ENCODE results near the gene KLHL22. TPM values are rescaled to one million over a fixed set of nuclear protein-coding genes. Genes with fewer than 3 reads are reported as not detected.
A peak's percentile ranks its signal among the peaks of the same experiment; 100 is the strongest.

The KLHL22 gene
- total and polyA plus RNA-seq, 2 of the 13 experiments (the other 11 are each of a cell fraction or from before 2014, with no cell fraction given), result 10.9 to 14.8 TPM

DNA sequence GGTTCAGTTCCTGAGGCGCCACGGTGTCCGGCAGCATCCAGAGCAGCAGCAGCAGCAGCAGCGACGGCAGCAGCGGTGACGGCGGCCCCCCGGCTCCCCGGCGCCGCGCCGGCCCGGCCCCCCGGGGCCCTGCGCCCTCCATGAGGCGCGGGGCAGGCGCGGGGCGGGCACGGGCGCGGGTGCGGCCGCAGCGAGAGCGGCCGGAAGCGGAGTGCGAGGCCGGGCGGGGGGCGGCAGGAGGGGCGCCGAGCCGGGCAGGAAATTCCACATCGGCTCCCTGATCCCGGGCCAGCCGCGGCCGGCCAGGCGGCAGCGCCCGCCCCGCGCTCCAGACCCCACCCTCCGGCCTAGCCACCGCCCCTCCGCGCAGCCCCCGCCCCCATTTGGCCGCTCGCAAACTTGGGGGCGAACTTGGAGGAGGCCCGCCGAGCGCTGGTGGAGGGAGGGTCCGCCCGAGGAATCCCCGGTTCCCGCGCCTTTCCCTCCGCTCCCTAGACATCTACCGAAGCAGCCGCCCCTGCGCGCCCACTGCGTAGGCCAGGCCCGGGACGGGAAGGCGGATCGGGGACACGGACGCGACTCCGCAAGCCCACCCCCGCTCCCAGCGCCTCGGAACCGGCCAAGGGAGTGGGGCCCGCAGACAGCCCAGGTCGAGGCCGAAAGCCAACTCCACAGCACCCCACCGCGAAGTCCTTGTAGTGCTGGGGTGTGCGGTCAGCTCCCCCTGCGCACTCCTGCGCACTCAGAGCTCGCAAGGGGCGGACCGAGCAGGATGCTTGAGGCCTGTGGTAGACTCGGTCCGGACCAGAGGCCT lies 57.8 kb downstream of the KLHL22 start, which contains the start of gene SCARF2 (continued):
- TF ChIP-seq PAWR (CRISPR knock-in tag; IDR thresholded peaks at IDR 0.05; ENCODE audit: borderline replicate concordance), result no peak
- TF ChIP-seq FOXP1 (IDR thresholded peaks at IDR 0.05), result no peak
- TF ChIP-seq FOXP1 (CRISPR knock-in tag; IDR thresholded peaks at IDR 0.05), result no peak
- TF ChIP-seq MAFK (conservative IDR thresholded peaks at IDR 0.05 in 1 of 2, IDR thresholded peaks at IDR 0.05 in 1 of 2; ENCODE audit: low read length in 2 of 2), result no peak
- TF ChIP-seq, protein P1, sequence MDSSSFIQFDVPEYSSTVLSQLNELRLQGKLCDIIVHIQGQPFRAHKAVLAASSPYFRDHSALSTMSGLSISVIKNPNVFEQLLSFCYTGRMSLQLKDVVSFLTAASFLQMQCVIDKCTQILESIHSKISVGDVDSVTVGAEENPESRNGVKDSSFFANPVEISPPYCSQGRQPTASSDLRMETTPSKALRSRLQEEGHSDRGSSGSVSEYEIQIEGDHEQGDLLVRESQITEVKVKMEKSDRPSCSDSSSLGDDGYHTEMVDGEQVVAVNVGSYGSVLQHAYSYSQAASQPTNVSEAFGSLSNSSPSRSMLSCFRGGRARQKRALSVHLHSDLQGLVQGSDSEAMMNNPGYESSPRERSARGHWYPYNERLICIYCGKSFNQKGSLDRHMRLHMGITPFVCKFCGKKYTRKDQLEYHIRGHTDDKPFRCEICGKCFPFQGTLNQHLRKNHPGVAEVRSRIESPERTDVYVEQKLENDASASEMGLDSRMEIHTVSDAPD (CRISPR knock-in tag; IDR thresholded peaks at IDR 0.05), result no peak
- TF ChIP-seq ZSCAN30 (CRISPR knock-in tag; IDR thresholded peaks at IDR 0.05), result no peak
- 0 out of 2 replicates have a peak, but pooled peaks have one; percentile 25 for TF ChIP-seq PHF8 (CRISPR knock-in tag; IDR thresholded peaks at IDR 0.05)
- TF ChIP-seq, protein P2, sequence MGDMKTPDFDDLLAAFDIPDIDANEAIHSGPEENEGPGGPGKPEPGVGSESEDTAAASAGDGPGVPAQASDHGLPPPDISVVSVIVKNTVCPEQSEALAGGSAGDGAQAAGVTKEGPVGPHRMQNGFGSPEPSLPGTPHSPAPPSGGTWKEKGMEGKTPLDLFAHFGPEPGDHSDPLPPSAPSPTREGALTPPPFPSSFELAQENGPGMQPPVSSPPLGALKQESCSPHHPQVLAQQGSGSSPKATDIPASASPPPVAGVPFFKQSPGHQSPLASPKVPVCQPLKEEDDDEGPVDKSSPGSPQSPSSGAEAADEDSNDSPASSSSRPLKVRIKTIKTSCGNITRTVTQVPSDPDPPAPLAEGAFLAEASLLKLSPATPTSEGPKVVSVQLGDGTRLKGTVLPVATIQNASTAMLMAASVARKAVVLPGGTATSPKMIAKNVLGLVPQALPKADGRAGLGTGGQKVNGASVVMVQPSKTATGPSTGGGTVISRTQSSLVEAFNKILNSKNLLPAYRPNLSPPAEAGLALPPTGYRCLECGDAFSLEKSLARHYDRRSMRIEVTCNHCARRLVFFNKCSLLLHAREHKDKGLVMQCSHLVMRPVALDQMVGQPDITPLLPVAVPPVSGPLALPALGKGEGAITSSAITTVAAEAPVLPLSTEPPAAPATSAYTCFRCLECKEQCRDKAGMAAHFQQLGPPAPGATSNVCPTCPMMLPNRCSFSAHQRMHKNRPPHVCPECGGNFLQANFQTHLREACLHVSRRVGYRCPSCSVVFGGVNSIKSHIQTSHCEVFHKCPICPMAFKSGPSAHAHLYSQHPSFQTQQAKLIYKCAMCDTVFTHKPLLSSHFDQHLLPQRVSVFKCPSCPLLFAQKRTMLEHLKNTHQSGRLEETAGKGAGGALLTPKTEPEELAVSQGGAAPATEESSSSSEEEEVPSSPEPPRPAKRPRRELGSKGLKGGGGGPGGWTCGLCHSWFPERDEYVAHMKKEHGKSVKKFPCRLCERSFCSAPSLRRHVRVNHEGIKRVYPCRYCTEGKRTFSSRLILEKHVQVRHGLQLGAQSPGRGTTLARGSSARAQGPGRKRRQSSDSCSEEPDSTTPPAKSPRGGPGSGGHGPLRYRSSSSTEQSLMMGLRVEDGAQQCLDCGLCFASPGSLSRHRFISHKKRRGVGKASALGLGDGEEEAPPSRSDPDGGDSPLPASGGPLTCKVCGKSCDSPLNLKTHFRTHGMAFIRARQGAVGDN (CRISPR knock-in tag; IDR thresholded peaks at IDR 0.05), result peak; percentile 13; the same call in 1 of the 2 replicates
- no peak for TF ChIP-seq ZNF10 (CRISPR knock-in tag; IDR thresholded peaks at IDR 0.05; ENCODE audit: borderline replicate concordance, low read depth)
- no peak for TF ChIP-seq ZNF317 (CRISPR knock-in tag; IDR thresholded peaks at IDR 0.05)
- 0 out of 2 replicates have a peak, but pooled peaks have one; percentile 43 for TF ChIP-seq MYC (CRISPR knock-in tag; IDR thresholded peaks at IDR 0.05; ENCODE audit: borderline replicate concordance)
- TF ChIP-seq TOE1 (CRISPR knock-in tag; IDR thresholded peaks at IDR 0.05), result no peak
- TF ChIP-seq KAT2B (IDR thresholded peaks at IDR 0.05; ENCODE audit: borderline replicate concordance, low read depth, low read length), result no peak
- no peak for TF ChIP-seq FOXC1 (CRISPR knock-in tag; IDR thresholded peaks at IDR 0.05; ENCODE audit: borderline replicate concordance)
- TF ChIP-seq ZKSCAN1 (IDR thresholded peaks at IDR 0.05; ENCODE audit: low read length), result no peak
- TF ChIP-seq ZNF138 (CRISPR knock-in tag; IDR thresholded peaks at IDR 0.05; ENCODE audit: low read depth), result no peak
- TF ChIP-seq ZNF652 (CRISPR knock-in tag; IDR thresholded peaks at IDR 0.05; ENCODE audit: borderline replicate concordance, low read depth), result no peak
- no peak for TF ChIP-seq CHCHD3 (CRISPR knock-in tag; IDR thresholded peaks at IDR 0.05)
- TF ChIP-seq, protein P3, sequence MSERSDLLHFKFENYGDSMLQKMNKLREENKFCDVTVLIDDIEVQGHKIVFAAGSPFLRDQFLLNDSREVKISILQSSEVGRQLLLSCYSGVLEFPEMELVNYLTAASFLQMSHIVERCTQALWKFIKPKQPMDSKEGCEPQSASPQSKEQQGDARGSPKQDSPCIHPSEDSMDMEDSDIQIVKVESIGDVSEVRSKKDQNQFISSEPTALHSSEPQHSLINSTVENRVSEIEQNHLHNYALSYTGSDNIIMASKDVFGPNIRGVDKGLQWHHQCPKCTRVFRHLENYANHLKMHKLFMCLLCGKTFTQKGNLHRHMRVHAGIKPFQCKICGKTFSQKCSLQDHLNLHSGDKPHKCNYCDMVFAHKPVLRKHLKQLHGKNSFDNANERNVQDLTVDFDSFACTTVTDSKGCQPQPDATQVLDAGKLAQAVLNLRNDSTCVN (CRISPR knock-in tag; IDR thresholded peaks at IDR 0.05; ENCODE audit: borderline replicate concordance), result no peak
- TF ChIP-seq, protein P4, sequence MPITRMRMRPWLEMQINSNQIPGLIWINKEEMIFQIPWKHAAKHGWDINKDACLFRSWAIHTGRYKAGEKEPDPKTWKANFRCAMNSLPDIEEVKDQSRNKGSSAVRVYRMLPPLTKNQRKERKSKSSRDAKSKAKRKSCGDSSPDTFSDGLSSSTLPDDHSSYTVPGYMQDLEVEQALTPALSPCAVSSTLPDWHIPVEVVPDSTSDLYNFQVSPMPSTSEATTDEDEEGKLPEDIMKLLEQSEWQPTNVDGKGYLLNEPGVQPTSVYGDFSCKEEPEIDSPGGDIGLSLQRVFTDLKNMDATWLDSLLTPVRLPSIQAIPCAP (CRISPR knock-in tag; IDR thresholded peaks at IDR 0.05; ENCODE audit: low read depth), result no peak
- TF ChIP-seq, protein P5, sequence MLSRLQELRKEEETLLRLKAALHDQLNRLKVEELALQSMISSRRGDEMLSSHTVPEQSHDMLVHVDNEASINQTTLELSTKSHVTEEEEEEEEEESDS (CRISPR knock-in tag; IDR thresholded peaks at IDR 0.05; ENCODE audit: borderline replicate concordance), result no peak
- no peak for TF ChIP-seq SMAD9 (CRISPR knock-in tag; IDR thresholded peaks at IDR 0.05)
- TF ChIP-seq NRL (CRISPR knock-in tag; IDR thresholded peaks at IDR 0.05; ENCODE audit: borderline replicate concordance), result no peak

Data from HepG2 (cell line).